CD4-positive, alpha-beta T cell (primary cell): Measurements from ENCODE around the gene TPO. TPM values are rescaled to one million over a fixed set of nuclear protein-coding genes. Genes with fewer than 3 reads are reported as not detected.

Experiments
- ATAC-seq: fragments of 200-7000 bp; cut with Tn5 transposase; one replicate; pipeline ENCODE4 v1.10.0; 2022; ENCODE audit warnings: mild to moderate bottlenecking; ENCODE audit not compliant: poor library complexity
- CTCF ChIA-PET: fragments of 350-600 bp; sonication (Branson Sonifier 250); formaldehyde crosslinking; loops from one replicate; lab custom pipeline; 2021; ENCODE audit warnings: antibody characterized with exemption, inconsistent platforms; lab: Charles Lee
- POLR2A ChIA-PET: fragments of 350-600 bp; sonication (Branson Sonifier 250); formaldehyde crosslinking; loops from one replicate; lab custom pipeline; 2021; ENCODE audit warnings: antibody characterized with exemption, inconsistent platforms; lab: Charles Lee
- DNase-seq, 14 experiments: peaks; one replicate each; pipeline ENCODE4 v3.0.0-alpha.2; 2013 to 2020; ENCODE audit warnings: mixed read lengths in 2 of 14
- H3K27ac ChIP-seq, 2 donors: one replicate each; pipeline versions ENCODE4 v1.5.1 to v1.7.0; 2013; ENCODE audit warnings: low read length in 2 of 2, low read depth in 1 of 2, mild to moderate bottlenecking in 1 of 2
- H3K27me3 ChIP-seq, 2 experiments: 1 replicate in 1 of 2; 2 replicates in 1 of 2; pipeline versions ENCODE4 v1.6.1 to v1.7.0; 2013; ENCODE audit warnings: low read length in 2 of 2, control low read depth in 1 of 2, mild to moderate bottlenecking in 1 of 2, moderate library complexity in 1 of 2; ENCODE audit not compliant: insufficient read depth in 2 of 2, control insufficient read depth in 1 of 2
- H3K36me3 ChIP-seq: one replicate; pipeline ENCODE4 v1.6.1; 2013; ENCODE audit warnings: low read length, control low read depth; ENCODE audit not compliant: insufficient read depth
- H3K4me1 ChIP-seq: one replicate; pipeline ENCODE4 v1.6.1; 2013; ENCODE audit warnings: low read length, control low read depth; ENCODE audit not compliant: insufficient read depth
- H3K4me3 ChIP-seq: one replicate; pipeline ENCODE4 v1.5.1; 2013; ENCODE audit warnings: mild to moderate bottlenecking, low read length, moderate library complexity
- H3K9me3 ChIP-seq, 2 experiments: 1 replicate in 1 of 2; 2 replicates in 1 of 2; pipeline versions ENCODE4 v1.6.1 to v1.7.0; 2013; ENCODE audit warnings: low read length in 2 of 2, mild to moderate bottlenecking in 2 of 2, control low read depth in 1 of 2, moderate library complexity in 1 of 2; ENCODE audit not compliant: control insufficient read depth in 1 of 2, insufficient read depth in 1 of 2
- H3K27ac Mint-ChIP-seq: one replicate; pipeline ENCODE4 v1.8.0; 2020; ENCODE audit warnings: mixed read lengths
- H3K27me3 Mint-ChIP-seq: one replicate; pipeline ENCODE4 v1.8.0; 2021; ENCODE audit warnings: mixed read lengths
- H3K36me3 Mint-ChIP-seq: one replicate; pipeline ENCODE4 v1.8.0; 2021; ENCODE audit warnings: low read depth, mixed read lengths
- H3K4me1 Mint-ChIP-seq: one replicate; pipeline ENCODE4 v1.8.0; 2021; ENCODE audit warnings: low read depth, mixed read lengths
- H3K4me3 Mint-ChIP-seq: one replicate; pipeline ENCODE4 v1.8.0; 2020; ENCODE audit warnings: mild to moderate bottlenecking, mixed read lengths
- H3K9me3 Mint-ChIP-seq: one replicate; pipeline ENCODE4 v1.8.0; 2020; ENCODE audit warnings: mixed read lengths
- intact Hi-C, 2 experiments: fragments of 100-400 bp; cut with DNase I in 1 of 2; cut with micrococcal nuclease in 1 of 2; formaldehyde crosslinking; loops; one replicate each; pipeline versions ENCODE4 v1.15.1 to v1.9.0; 2023 to 2025; cut with DNase I, micrococcal nuclease
- total RNA-seq, 174 experiments: library from RNA in 2 of 174; stranded (reverse) in 2 of 174; gene quantifications; one replicate each; pipeline ENCODE4 v1.2.3 and lab custom pipeline; 2021 to 2026
- TF ChIP-seq, protein P1 (sequence below): fragments of 200-600 bp; IDR thresholded peaks from one replicate; pipeline ENCODE4 v1.8.0; 2022; ENCODE audit warnings: antibody characterized with exemption, mild to moderate bottlenecking

Gene TPO
- total RNA-seq, 2 experiments from 2014 or later = 0.27 TPM; not detected in 1

DNA sequence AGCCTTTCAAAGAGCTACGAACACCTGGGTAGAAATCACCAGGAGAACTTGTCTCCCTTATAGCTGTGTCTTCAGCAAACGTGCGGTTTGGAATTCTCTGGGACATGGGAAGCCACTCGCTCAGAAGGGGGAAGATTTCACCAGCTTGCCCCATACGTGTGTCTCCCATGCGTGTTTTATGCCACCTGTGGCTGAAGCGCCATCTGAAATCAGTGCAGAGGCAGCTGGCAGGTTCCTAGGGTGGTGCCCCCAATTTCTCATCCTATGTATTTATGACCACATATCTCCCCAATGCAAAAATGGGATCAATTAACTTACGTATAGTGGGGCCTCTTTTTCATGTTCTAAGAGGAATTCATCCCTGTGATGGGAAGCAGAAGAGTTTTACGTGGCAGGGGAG is 81.6 kb downstream of the TPO start:
- Mint-ChIP-seq H3K9me3 (no peaks in the 10 kb centered on the region), H3K27ac (no peak overlapping the region), H3K4me3 (no peak overlapping the region), H3K36me3 (no peaks in the 10 kb centered on the region), H3K4me1 (no peaks in the 10 kb centered on the region), H3K27me3 (no peaks in the 10 kb centered on the region)
- ATAC-seq (no peak), DNase-seq (peak in 1 of 14 experiments; percentile 10)
- intact Hi-C loops = no loop called here
- Histone ChIP-seq H3K27ac (no peak overlapping the region), H3K36me3 (no peaks in the 10 kb centered on the region), H3K9me3 (no peaks in the 10 kb centered on the region), H3K4me1 (peaks cover 9% of the 10 kb centered on the region), H3K4me3 (no peak overlapping the region), H3K27me3 (no peaks in the 10 kb centered on the region)
- TF ChIP-seq, protein P1, sequence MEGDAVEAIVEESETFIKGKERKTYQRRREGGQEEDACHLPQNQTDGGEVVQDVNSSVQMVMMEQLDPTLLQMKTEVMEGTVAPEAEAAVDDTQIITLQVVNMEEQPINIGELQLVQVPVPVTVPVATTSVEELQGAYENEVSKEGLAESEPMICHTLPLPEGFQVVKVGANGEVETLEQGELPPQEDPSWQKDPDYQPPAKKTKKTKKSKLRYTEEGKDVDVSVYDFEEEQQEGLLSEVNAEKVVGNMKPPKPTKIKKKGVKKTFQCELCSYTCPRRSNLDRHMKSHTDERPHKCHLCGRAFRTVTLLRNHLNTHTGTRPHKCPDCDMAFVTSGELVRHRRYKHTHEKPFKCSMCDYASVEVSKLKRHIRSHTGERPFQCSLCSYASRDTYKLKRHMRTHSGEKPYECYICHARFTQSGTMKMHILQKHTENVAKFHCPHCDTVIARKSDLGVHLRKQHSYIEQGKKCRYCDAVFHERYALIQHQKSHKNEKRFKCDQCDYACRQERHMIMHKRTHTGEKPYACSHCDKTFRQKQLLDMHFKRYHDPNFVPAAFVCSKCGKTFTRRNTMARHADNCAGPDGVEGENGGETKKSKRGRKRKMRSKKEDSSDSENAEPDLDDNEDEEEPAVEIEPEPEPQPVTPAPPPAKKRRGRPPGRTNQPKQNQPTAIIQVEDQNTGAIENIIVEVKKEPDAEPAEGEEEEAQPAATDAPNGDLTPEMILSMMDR = no peak
- CTCF ChIA-PET = no interaction called here
- POLR2A ChIA-PET = no interaction called here

DNA sequence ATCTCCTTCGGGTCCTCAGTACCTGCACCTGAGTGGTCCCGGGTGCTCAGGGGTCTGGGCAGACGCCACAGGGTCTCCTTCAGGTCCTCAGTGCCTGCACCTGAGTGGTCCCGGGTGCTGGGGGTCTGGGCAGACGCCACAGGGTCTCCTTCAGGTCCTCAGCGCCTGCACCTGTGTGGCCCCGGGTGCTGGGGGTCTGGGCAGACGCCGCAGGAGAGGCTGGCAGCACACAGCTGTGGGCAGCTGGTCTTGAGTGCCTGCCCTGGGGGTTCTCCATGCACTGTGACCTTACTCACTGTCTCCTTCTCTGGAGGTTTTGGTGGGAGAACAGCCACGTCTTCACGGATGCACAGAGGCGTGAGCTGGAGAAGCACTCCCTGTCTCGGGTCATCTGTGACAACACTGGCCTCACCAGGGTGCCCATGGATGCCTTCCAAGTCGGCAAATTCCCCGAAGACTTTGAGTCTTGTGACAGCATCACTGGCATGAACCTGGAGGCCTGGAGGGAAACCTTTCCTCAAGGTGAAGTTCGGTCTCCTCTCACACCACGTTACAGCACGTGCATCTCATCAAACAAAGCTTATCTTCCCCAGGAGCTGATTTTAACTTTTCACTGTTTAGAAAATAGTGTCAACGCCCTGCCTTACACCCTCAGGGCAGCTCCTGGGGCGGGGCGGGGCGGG is 82.6 kb downstream of the TPO start:
- ChIA-PET CTCF (no interaction called here), POLR2A (no interaction called here)
- no peak overlapping the region for H3K27ac ChIP-seq
- no peaks in the 10 kb centered on the region for H3K9me3 Mint-ChIP-seq
- intact Hi-C loops = no loop called here
- peaks cover 9% of the 10 kb centered on the region for H3K4me1 ChIP-seq
- no peaks in the 10 kb centered on the region for H3K27me3 Mint-ChIP-seq
- no peak overlapping the region for H3K27ac Mint-ChIP-seq
- no peaks in the 10 kb centered on the region for H3K27me3 ChIP-seq
- no peak overlapping the region for H3K4me3 ChIP-seq
- H3K4me3 Mint-ChIP-seq = no peak overlapping the region
- H3K9me3 ChIP-seq = no peaks in the 10 kb centered on the region
- no peaks in the 10 kb centered on the region for H3K36me3 Mint-ChIP-seq
- H3K36me3 ChIP-seq = no peaks in the 10 kb centered on the region
- TF ChIP-seq, protein P1 = no peak
- DNase-seq (peak in 2 of 14 experiments; percentile 3 to 24), ATAC-seq (no peak)
- H3K4me1 Mint-ChIP-seq = no peaks in the 10 kb centered on the region

DNA sequence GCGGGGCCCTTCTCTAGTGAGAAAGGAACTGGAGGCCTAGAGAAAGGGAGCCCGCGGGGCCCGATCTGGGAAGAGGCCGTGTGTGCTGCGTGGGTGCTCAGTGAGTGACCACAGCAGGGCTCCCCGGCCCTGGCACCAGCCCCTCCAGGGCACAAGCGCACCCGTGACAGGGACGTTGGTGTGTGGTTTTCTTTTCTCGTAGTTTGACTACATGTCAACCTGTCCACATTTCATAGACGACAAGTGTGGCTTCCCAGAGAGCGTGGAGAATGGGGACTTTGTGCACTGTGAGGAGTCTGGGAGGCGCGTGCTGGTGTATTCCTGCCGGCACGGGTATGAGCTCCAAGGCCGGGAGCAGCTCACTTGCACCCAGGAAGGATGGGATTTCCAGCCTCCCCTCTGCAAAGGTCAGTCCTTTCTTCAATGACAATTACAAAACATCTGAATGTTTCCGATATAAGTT is 83.1 kb downstream of the TPO start:
- Histone ChIP-seq H3K4me3 (no peak overlapping the region), H3K4me1 (peaks cover 9% of the 10 kb centered on the region), H3K9me3 (no peaks in the 10 kb centered on the region), H3K36me3 (no peaks in the 10 kb centered on the region), H3K27ac (no peak overlapping the region), H3K27me3 (no peaks in the 10 kb centered on the region)
- Mint-ChIP-seq H3K4me3 (no peak overlapping the region), H3K27me3 (no peaks in the 10 kb centered on the region), H3K9me3 (no peaks in the 10 kb centered on the region), H3K36me3 (no peaks in the 10 kb centered on the region), H3K4me1 (no peaks in the 10 kb centered on the region), H3K27ac (no peak overlapping the region)
- ATAC-seq (no peak), DNase-seq (peak in 1 of 14 experiments; percentile 12)
- intact Hi-C loops = no loop called here
- TF ChIP-seq, protein P1 = no peak
- CTCF ChIA-PET = no interaction called here
- POLR2A ChIA-PET = no interaction called here
